ENCODE measurements around the gene FAM110D. TPM values are rescaled to one million over a fixed set of nuclear protein-coding genes. Genes with fewer than 3 reads are reported as not detected.

Gene FAM110D
- total and polyA plus RNA-seq, 2 donors (not counting 1 experiment from before 2014, with no cell fraction given): not detected

- no peak overlapping the region for H3K4me2 ChIP-seq (replicated peaks; ENCODE audit: low read depth, low read length, poor library complexity, severe bottlenecking)
- H3K9me3 ChIP-seq (ENCODE audit: control extremely low read depth in 1 of 3, control insufficient read depth in 2 of 3, insufficient read depth in 1 of 3, low read length in 2 of 3): no peaks in the 10 kb centered on the region
- Mint-ChIP-seq H3K9me3 (ENCODE audit: insufficient read depth) (no peaks in the 10 kb centered on the region), H3K27me3 (peaks cover 8% of the 10 kb centered on the region), H3K4me3 (no peak overlapping the region), H3K27ac (no peak overlapping the region), H3K4me1 (no peaks in the 10 kb centered on the region)
- no peak overlapping the region for H3K27ac ChIP-seq (ENCODE audit: low read length in 2 of 2)
- no peaks in the 10 kb centered on the region for H3K4me1 ChIP-seq (ENCODE audit: control insufficient read depth in 2 of 2, insufficient read depth in 2 of 2, low read length in 2 of 2)
- H4K20me1 ChIP-seq (ENCODE audit: control insufficient read depth, insufficient read depth, low read length, poor library complexity, severe bottlenecking): no peaks in the 10 kb centered on the region
- ChIA-PET POLR2A (no interaction called here), CTCF (interaction anchor here (1.2 to 1.5 kb wide), 2 partner anchors 21 to 49 kb away, joined by 4 read pairs; partner anchors contain the start of gene CEP85)
- ATAC-seq (ENCODE audit: low read depth) (no peak), DNase-seq (no peak)
- no peak overlapping the region for H3K4me3 ChIP-seq (ENCODE audit: control extremely low read depth in 1 of 5, extremely low read depth in 1 of 5, insufficient read depth in 1 of 5, low read depth in 2 of 5, low read length in 4 of 5)
- H3K36me3 ChIP-seq (replicated peaks in 1 of 2; ENCODE audit: control extremely low read depth in 1 of 2, control insufficient read depth in 1 of 2, extremely low read depth in 1 of 2, insufficient read depth in 2 of 2, low read length in 1 of 2): no peaks in the 10 kb centered on the region
- peaks cover 0 to 2% (median 0%) of the 10 kb centered on the region in 4 experiments for H3K27me3 ChIP-seq (replicated peaks in 1 of 4; ENCODE audit: control extremely low read depth in 1 of 4, control insufficient read depth in 3 of 4, insufficient read depth in 4 of 4, low read length in 3 of 4)
- TF ChIP-seq, protein P1, sequence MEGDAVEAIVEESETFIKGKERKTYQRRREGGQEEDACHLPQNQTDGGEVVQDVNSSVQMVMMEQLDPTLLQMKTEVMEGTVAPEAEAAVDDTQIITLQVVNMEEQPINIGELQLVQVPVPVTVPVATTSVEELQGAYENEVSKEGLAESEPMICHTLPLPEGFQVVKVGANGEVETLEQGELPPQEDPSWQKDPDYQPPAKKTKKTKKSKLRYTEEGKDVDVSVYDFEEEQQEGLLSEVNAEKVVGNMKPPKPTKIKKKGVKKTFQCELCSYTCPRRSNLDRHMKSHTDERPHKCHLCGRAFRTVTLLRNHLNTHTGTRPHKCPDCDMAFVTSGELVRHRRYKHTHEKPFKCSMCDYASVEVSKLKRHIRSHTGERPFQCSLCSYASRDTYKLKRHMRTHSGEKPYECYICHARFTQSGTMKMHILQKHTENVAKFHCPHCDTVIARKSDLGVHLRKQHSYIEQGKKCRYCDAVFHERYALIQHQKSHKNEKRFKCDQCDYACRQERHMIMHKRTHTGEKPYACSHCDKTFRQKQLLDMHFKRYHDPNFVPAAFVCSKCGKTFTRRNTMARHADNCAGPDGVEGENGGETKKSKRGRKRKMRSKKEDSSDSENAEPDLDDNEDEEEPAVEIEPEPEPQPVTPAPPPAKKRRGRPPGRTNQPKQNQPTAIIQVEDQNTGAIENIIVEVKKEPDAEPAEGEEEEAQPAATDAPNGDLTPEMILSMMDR (IDR thresholded peaks at IDR 0.05): no peak
- no peak for TF ChIP-seq EZH2 (IDR thresholded peaks at IDR 0.05; ENCODE audit: borderline replicate concordance, insufficient read depth, low read depth, low read length, poor library complexity, severe bottlenecking)
- no peak overlapping the region for H3K9ac ChIP-seq (ENCODE audit: low read length)
- intact Hi-C loops (cut with micrococcal nuclease): no loop called here
- WGBS (ENCODE audit: insufficient coverage): 86% methylated on average over 1 of the region's 5 CpGs
- no peaks in the 10 kb centered on the region for H3K79me2 ChIP-seq (ENCODE audit: control insufficient read depth, insufficient read depth, low read length)
- no peak overlapping the region for H2AFZ ChIP-seq (ENCODE audit: insufficient read depth, low read depth, low read length, poor library complexity, severe bottlenecking)
Observed at GRCh38 chr1:26212726-26213125, 53.8 kb downstream of the FAM110D start.

DNA sequence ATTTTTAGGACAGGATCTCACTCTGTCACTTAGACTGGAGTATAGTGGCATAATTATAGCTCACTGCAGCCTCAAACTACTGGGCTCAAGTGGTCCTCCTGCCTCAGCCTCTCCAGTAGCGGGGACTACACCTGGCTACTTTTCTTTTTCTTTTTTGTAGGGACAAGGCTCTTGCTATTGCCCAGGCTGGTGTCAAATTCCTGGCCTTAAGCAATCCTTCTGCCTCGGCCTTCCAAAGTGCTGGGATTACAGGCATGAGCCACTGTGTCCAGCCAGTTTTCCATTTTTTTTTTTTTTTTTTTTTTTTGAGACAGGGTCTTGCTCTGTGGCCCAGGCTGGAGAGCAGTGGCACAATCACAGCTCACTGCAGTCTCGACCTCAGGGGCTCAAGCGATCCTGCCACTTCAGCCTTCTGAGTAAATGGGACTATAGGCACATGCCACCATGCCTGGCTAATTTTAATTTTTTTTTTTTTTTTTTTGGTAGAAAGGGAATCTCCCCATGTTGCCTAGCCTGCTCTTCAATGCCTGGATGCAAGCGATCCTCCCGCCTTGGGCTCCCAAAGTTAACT is 54.5 kb downstream of the FAM110D start:
- POLR2A ChIA-PET: no interaction called here
- TF ChIP-seq EZH2 (IDR thresholded peaks at IDR 0.05; ENCODE audit: borderline replicate concordance, insufficient read depth, low read depth, low read length, poor library complexity, severe bottlenecking): no peak
- TF ChIP-seq, protein P1 (IDR thresholded peaks at IDR 0.05): no peak
- no peak overlapping the region for H3K27ac ChIP-seq (ENCODE audit: low read length in 2 of 2)
- H3K36me3 ChIP-seq (replicated peaks in 1 of 2; ENCODE audit: control extremely low read depth in 1 of 2, control insufficient read depth in 1 of 2, extremely low read depth in 1 of 2, insufficient read depth in 2 of 2, low read length in 1 of 2): no peaks in the 10 kb centered on the region
- no peaks in the 10 kb centered on the region for H3K9me3 ChIP-seq (ENCODE audit: control extremely low read depth in 1 of 3, control insufficient read depth in 2 of 3, insufficient read depth in 1 of 3, low read length in 2 of 3)
- H3K4me1 Mint-ChIP-seq: no peaks in the 10 kb centered on the region
- H3K9me3 Mint-ChIP-seq (ENCODE audit: insufficient read depth): no peaks in the 10 kb centered on the region
- WGBS (ENCODE audit: insufficient coverage): 100% methylated on average over 4 of the region's 6 CpGs
- no peak overlapping the region for H3K4me3 ChIP-seq (ENCODE audit: control extremely low read depth in 1 of 5, extremely low read depth in 1 of 5, insufficient read depth in 1 of 5, low read depth in 2 of 5, low read length in 4 of 5)
- no peaks in the 10 kb centered on the region for H3K4me1 ChIP-seq (ENCODE audit: control insufficient read depth in 2 of 2, insufficient read depth in 2 of 2, low read length in 2 of 2)
- H3K4me2 ChIP-seq (replicated peaks; ENCODE audit: low read depth, low read length, poor library complexity, severe bottlenecking): no peak overlapping the region
- intact Hi-C loops (cut with micrococcal nuclease): no loop called here
- H3K4me3 Mint-ChIP-seq: no peak overlapping the region
- H3K27ac Mint-ChIP-seq: no peak overlapping the region
- no peaks in the 10 kb centered on the region for H4K20me1 ChIP-seq (ENCODE audit: control insufficient read depth, insufficient read depth, low read length, poor library complexity, severe bottlenecking)
- DNase-seq (no peak), ATAC-seq (ENCODE audit: low read depth) (no peak)
- no peaks in the 10 kb centered on the region for H3K79me2 ChIP-seq (ENCODE audit: control insufficient read depth, insufficient read depth, low read length)
- H3K27me3 Mint-ChIP-seq: peaks cover 8% of the 10 kb centered on the region
- CTCF ChIA-PET: interaction anchor here (1.5 kb wide), 1 partner anchor 21 kb away, joined by 4 read pairs; the partner anchor contains the start of gene CEP85
- peaks cover 0 to 2% (median 0%) of the 10 kb centered on the region in 4 experiments for H3K27me3 ChIP-seq (replicated peaks in 1 of 4; ENCODE audit: control extremely low read depth in 1 of 4, control insufficient read depth in 3 of 4, insufficient read depth in 4 of 4, low read length in 3 of 4)
- no peak overlapping the region for H3K9ac ChIP-seq (ENCODE audit: low read length)
- H2AFZ ChIP-seq (ENCODE audit: insufficient read depth, low read depth, low read length, poor library complexity, severe bottlenecking): no peak overlapping the region

Data from B cell (primary cell).